T1000 (cell line): ENCODE results near the gene CSMD2.

ENCODE experiments used
- DNase-seq: peaks from one replicate; lab custom pipeline; 2025; ENCODE audit warnings: mixed read lengths; lab: John Stamatoyannopoulos, UW

The CSMD2 gene

DNA sequence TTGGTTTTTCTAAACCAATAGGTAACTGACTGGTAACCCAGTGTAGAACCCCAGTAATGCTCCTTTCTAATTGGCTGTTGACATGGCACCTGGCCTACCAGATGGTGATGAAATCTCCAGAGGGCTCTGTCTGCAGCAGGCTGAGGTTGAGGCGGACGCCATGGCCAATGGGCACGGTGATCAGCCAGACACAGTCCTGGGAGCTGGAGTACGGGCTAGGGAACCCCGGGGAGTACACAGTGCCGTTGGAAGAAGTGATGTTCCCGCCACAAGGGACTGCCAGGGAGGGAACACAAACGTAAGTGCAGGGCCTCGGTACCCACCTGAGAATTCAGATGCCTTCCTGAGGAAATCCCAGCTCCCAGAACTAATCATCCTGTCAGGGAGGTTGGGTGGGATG, 562.8 kb downstream of the CSMD2 start:
- no peak for DNase-seq

DNA sequence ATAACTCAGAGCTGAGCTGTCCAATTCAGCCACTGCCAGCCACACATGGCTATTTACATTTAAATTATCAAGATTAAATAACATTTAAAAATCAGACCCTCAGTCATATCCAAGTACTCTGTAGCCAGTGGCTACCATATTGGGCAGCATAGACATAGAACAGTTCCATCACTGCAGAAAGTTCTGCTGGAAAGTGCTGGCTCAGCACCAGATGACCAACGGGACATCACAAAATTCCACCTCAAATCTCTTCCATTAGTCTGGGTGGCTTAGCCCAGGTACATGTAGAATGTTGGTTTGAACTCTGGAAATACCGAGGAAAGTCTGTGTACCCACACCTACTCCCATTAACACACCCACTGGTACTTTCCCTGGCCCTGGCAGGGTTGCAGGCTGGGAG, 563.3 kb downstream of the CSMD2 start:
- no peak for DNase-seq

DNA sequence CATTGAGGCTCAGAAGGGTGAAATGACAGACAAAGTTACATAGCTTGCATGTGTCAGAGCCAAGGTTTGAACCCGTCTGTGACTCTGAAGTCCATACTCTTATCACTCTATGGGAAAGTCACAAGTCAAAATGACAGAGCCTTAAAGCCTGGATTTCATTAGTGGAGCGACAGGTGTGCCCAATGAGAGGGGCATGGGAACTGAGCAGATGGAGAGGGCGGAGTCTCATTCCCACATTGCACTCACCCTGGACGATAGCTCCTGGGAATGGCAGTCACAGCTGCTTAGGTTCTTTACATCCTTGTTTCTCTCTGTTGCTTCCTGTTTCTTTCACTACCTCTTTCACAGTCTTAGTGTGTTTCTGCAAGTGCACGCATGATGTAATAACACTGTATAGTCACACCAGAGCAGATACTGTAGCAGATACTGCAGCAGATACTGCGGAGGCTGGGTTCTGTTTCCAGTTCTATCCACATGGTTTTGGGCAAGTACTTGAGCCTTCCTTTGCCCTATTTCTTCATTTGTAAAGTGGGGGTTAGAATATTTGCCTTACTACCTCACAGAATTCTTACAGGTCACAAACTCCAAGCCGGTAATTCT, 565.4 kb downstream of the CSMD2 start:
- no peak for DNase-seq

DNA sequence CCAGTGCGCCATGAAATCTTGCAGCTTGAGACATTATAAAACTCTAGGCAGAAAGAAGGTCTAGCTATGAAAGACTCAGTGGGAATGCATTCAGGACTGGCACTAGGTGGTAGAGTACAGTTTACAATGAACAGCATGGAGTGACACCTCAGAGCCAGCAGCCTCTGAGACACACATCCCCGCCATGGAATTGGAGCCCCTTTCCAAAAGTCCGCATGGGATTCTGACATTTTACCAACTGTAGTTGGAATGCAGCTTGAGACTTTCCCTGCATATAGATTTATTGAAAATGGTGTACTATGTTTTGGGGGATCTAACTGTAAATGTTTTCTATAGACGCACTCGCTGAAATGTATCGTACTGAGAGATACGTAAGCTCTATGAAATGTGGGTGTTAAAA, 576.3 kb downstream of the CSMD2 start:
- DNase-seq: no peak

DNA sequence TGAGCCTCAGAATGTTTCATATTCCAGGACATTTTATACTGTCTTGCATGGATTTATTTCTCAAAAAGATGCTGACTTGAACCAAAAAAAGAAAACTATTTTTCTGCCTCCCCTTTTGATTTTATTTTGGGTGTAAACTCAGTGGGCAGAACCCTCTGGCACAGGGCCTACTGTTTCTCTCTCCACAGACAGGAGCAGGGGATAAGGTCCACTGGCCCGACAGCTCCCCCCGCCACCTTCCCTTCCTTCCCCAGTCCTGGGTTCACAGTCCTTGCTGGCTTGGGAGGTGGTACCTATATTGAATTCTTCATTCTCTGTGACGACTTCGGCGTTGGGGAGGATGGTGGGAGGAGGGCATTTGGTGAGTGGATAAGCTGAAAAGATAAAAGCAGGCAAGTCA, 578.2 kb downstream of the CSMD2 start:
- DNase-seq: no peak

DNA sequence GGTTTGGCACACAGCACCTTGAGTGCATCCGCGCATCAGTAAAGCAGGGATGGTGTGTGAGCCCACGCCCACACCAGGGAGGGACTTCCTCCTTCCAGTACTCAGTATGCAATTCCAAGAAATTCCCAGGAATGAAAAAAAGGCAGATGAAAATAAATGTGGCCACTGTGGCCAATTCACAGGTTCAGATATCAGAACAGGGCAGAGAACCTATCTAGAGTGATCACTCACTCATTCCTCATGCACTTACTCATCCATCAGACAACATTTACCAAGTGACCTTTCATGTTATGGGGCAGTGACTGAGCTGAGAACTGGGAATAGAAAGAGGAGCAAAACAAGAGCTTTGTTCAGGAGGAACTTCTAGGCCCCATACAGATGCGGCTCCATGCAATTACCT, 578.9 kb downstream of the CSMD2 start:
- no peak for DNase-seq

DNA sequence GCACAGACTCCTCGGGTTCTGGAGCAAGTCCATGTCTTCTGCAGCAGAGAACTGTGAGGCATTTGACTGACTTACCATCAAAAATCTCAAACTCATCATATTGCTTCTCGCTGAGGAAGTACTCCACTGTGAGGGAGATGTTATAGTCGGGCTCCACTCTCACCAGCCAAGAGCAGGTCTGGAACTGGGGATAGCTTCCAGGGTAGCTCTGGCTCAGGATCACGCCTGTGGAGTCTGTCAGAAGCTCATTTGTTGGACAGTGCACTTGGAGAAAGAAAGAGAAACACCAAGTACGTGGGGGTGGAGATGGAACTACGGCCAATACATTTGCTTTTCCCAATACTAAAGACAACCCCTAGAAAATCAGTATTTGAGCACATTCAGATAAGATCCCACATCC, 581.5 kb downstream of the CSMD2 start:
- DNase-seq: no peak

DNA sequence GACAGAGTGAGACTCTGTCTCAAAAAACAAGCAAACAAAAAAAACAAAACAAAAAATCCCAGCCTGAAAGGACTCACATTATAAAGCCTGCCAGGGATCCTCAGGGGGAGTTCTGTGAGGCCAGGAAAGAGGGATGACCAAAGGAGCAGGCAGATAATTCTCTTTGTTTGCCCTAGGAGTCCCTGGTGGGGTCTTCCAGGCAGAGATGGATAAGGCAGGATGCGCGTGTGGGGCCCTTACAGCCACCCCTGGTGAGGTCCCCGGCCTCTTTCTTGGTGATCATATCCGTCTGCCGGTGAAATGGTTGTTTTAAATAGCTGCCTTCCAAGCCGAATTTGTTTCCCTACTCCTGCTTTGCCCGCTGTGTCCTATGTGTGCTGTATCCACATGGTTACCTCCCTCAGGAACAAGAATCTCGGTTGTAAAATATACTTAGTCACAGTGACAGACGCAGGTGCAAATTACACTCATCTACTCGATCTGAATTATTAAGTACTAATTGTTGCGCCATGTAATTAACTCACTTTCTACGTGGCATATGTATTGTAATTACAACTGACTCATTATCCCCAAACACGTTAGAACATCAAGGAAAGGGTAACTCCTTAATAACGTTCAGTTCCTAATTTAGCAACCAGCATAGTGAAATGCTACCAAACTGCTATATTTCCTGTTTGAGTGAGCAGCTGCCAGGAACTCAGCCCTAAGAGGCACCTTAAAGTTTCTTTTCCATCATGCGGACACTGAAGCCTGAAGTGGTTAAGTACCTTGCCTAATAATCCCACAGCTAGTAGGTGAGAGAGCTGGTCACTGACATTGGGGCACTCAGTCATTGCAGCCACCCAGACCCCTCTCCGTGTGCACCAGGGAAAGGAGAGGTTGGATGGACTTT, 586.2 kb downstream of the CSMD2 start:
- no peak for DNase-seq

DNA sequence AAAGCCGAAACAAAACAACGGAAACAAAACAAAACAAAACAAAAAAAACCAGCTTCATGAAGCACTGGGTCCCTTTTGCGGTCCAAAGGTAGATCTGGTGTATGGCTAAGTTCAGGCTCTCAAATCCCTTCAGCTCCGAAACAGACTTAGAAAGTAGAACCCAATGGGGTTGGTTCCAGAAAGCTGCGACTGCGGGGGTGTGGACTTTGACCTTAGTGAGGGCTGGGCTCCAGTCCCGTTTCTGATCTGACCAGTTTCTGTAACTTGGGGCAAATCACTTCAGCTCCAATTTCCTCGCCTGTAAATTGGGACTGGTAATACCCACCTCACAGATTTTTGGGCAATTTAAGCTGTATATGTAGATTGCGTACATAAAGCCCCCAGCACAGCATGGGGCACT, 587.4 kb downstream of the CSMD2 start:
- no peak for DNase-seq

DNA sequence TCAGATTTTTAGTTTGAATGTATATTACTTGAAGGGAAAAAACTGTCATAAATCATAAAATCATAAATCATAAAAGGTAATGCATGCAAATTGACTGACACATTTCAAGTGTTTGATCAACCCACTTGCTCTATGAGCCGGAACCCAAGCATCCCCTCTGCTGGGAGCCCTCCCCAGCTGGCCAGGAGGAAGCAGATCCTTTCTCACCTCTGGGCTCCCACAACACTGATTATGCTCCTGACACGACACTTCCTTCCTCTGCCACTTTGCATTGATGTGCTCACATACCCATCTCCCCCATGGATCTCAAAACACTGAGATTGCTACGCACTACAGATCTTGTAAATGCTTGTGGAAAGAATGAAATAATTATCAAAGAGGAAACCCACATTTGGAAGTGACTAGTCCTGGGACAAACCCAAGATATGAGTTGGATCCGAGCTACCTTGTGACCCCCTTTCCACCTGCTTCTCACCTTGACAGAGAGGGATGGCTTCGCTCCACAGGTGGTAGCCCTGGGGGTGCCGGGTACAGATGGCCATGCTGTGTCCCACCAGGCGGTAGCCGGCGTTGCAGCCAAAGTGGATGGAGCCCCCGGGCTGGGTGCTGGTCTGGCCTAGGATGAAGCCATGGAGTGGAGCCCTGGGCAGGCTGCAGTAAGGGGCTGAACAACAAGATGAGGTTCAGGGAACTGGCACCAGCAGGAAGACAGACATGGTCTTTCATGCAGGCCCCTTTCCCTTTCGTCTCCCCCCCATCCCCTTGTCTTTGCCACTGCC, 588.0 kb downstream of the CSMD2 start:
- DNase-seq: no peak

DNA sequence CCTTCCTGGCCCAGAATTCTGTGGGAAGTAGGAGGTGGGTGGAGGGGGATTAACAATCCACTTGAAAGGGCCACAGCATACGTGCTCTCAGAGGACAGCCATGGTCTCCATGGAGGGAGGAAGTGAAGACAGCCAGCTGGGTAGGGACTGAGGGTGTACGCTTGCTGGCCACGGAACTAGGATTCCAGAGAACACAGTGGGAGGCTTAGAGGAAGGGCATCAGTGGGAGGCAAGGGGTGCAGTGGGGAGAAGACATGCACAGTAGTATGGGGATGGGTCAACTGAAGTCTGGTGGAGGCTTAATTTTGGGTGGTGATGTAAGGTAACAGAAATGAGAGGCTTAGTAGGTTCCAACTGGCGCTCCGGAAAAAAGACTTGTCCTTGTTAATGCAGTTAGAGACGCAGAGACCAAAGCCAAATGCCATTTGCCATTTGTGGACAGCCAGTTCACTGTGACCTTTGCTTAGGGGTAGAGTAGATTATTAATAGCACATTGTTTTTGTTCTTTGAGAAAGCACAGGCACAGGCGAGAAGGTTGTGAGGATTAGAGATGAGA, 589.6 kb downstream of the CSMD2 start:
- DNase-seq: no peak

DNA sequence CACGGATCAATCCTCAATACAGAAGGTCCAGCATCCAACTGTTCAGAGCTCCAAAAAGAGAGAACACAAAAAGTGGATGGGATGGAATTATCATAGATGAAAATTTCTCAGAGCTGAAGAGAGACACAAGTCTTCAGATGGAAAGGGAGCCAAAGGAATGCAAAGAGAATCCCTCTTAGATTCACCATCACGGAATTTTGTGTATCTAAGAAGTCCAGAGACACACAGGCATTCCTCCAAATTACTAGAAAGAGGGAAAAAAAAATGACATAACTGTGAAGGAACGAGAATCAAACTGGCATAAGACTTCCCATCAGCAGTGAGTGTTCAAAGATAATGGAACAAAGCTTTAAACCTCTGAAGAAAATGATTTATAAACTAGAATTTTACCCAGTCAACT, 591.4 kb downstream of the CSMD2 start:
- DNase-seq: no peak

DNA sequence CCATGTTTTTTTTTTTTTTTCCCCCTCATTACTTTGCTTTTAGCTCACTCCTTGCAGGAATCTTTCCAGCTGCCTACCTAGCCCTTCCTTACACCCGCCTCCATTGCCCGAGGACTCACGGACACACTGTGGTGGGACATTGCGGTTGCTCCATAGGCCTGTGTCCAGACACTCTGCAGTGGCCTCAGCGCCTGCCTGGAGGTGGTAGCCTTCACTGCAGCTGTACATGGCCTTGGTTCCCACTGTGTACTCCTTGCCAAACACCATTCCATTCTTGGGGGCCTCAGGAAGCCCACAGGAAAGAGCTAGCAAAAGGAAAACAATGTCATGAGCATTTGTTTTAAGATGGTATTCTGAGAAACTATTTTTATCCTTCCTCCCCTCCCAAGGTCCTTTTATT, 592.6 kb downstream of the CSMD2 start:
- no peak for DNase-seq

DNA sequence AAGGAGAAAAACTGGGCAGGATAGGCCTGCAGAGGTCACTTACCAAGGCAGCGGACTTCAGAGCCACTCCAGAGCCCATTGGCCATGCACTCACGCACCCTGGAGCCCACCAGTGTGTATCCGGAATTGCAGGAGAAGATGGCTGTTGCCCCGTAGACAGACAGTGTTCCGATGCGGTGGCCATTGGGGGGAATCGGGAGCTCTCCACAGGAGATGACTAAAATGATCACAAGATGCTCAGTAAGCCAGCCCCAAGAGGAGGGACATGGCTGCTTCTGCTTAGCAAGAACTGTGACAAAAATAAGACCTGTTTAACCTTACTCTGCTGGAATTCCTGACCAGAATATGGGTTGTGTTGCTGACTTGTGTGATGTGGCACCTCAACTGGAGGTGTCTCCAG, 595.7 kb downstream of the CSMD2 start:
- DNase-seq: no peak

DNA sequence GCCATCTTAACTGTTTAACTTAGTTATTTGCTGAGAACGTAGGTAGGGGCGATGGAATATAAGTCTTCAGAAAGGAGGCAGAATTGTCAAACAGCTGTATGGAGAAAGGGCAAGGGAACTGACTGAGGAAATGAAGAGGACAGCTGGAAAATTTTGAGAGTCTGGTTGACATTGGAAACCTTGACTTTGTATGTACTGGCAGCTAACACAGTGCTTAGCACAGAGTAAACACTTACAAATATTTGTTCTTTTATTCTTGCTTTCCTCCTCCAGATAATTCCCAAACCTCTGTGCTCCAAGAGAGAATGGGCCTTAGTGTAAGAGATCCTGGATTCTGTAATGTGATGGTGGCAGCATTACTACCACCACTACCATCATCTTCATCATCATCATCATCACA, 601.3 kb downstream of the CSMD2 start:
- no peak for DNase-seq

DNA sequence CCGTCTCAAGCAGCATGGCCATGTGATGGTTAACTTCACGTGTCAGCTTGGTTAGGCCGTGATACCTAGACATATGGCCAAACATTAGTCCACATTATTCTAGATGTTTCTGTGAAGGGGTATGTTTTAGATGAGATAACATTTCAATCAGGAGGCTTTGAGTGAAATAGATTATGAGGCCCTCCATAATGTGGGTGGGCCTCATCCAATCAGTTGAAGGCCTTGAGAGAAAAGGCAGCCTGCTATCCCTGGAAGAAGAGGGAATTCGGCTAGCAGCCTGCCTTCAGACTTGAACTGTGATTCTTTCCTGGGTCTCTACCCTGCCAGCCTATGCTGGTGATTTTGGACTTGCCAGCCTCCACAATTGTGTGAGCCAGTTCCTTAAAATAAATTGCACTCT, 602.5 kb downstream of the CSMD2 start:
- no peak for DNase-seq

DNA sequence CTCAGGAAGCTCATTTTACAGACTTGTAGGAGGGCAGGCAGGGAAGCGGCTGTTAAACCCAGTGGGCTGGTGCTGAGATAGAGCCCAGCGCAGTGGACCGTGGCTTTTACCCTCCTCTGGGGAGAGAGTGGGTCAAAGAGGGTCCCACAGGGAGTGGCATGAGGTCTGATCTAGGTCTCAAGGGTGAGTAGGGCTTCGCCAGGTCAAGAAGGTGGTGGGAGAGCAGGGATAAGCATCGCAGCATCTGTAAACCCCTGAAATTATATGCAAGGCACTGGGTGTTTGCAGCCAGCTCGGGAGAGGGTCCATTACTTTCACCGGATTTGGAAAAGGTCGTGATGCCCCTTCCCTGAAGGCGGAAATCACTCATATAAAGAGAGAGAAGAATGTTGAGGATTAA, 603.5 kb downstream of the CSMD2 start:
- DNase-seq: no peak

DNA sequence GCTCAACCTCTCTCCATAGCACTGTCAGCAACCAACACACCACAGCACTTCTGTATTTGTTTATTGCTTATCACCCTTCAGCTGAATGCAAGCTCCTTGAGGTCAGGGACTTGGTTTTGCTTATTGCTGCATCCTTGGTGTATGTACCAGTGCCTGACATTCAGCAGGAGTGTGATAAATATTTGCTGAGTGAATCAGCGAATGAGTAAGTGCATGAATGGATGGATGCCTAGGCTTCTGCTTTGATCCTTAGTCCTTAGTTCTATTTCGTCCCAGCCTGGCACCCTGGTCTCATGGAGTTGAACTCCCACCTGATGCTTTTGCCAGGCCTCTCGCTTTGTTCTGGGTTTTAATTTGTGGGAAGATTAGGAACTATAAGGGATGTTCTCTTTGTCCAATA, 604.4 kb downstream of the CSMD2 start:
- no peak for DNase-seq

DNA sequence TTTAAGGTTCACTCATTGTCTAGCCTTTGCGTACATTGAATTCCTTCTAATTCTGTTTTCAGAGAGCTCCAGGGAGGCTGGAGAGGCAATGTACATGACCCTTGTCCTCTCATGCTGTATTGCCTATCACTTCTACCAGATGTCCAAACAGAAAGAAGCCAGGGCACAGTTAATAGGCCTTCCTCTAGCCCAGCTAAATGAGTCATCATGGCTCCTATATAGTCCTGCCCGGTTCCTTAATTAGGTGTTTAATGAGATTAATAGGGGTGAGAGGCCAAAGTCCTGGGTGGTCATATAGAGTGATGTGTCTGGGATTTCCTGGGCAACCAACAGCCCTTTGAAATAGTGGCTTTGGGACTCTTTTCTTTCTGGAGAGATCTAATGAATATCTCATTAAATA, 616.3 kb downstream of the CSMD2 start:
- DNase-seq: no peak

DNA sequence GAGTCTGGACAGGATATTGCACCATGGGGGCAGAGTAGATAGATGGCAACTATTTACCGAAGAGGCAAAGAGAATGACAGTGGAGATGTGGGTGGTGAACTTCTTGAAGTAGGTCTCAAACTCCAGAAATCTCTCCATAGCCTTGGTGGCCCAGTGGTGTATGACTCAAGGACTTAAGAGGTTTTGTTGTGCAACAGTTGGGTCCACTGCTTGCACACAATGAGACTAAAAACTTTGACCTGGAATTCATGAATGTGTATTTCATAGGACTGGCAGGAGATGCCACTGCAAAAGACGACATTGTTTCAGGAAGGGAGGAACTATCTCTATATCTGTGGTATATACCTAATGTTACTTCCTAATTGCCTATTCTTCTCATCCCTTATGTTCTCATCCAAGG, 616.7 kb downstream of the CSMD2 start:
- no peak for DNase-seq

DNA sequence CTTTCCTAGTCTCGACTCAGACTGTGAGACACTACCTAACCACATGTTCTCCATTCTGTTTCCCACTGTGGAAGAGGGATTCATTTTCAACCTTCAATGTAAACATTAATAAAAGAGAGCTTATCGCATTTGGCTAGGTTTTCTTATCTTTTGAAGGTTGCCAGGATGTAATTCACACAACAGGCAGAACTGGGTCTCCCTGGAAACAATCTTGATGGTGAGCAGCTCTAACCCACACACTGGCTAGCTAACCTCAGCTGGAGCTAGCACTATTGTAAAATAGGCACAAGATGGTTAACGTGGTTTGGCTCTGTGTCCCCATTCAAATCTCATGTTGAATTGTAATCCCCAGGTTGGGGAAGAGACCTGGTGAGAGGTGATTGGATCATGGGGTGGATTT, 617.5 kb downstream of the CSMD2 start:
- no peak for DNase-seq

DNA sequence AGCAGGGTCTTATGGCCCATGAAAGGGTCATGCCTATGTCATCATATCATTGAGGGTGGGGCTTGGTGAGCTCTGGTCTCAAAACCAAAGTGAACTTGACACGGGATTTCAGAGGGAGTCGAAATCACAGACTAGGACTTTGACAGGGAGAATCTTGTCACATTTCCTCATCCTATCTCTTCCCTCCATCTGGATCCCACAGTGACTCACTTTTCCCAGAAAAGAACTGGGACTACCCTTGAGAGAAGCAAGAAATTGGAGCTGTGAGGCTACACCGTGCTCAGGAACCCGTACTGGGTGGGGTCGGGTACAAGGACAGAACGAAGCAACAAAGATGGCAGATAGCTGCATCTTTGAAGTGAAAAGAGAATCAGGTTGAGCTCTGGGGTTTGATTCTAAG, 623.1 kb downstream of the CSMD2 start:
- no peak for DNase-seq

DNA sequence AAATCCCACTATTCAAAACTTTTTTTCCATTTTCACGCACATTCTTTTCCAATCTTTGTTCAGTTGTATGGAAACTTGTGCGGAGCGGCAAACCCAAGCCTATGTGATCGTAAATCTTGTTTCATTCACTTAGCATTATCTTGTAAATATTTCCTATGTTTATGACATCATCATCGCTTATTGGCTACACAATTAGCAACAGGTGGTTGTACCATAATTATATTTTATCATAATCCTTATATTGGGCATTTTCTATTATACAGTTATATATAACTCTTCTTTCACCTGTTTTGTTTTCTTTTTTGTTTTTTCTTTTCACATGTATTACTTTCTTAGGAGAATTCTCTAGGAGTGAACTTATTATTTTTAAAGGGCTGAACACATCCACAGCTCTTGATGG, 627.1 kb downstream of the CSMD2 start:
- no peak for DNase-seq
